NCI-H2227 treated with DMSO at 0.1 percent for 48 hours (cell line): Measurements from ENCODE around the gene FYB2.

Experiments used
- DNase-seq: peaks from one replicate; lab custom pipeline; 2025; lab: John Stamatoyannopoulos, UW

FYB2 gene

GRCh38 chr1:56819387-56819899 is at the start of gene FYB2:
TSS of gene FYB2 (minus strand) at chr1:56819404. CDS start at chr1:56819290, 114 bp downstream.
- no peak for DNase-seq

- no peak for DNase-seq
Measured at GRCh38 chr1:56868761-56869160, 49.6 kb upstream of the FYB2 start.

GRCh38 chr1:56867491-56867890 is 48.3 kb upstream of the FYB2 start:
- no peak for DNase-seq

GRCh38 chr1:56866656-56867055 is 47.5 kb upstream of the FYB2 start:
- no peak for DNase-seq

GRCh38 chr1:56864430-56864829 is 45.2 kb upstream of the FYB2 start:
- no peak for DNase-seq

GRCh38 chr1:56863265-56863992 is 44.2 kb upstream of the FYB2 start:
- DNase-seq = no peak

GRCh38 chr1:56859287-56859686 is 40.1 kb upstream of the FYB2 start:
- DNase-seq = no peak

- DNase-seq = no peak
Measured at GRCh38 chr1:56856186-56856585, 37.0 kb upstream of the FYB2 start.

- peak; percentile 41 for DNase-seq
Measured at GRCh38 chr1:56855190-56855589, 36.0 kb upstream of the FYB2 start.

- peak; percentile 41 for DNase-seq
Measured at GRCh38 chr1:56854521-56855099, 35.4 kb upstream of the FYB2 start, which contains the start of gene C8A. TSS of gene C8A (plus strand) at chr1:56854797. CDS start at chr1:56854902, 105 bp downstream.

- DNase-seq = no peak
Measured at GRCh38 chr1:56852476-56852875, 33.3 kb upstream of the FYB2 start.

GRCh38 chr1:56850922-56851321 is 31.7 kb upstream of the FYB2 start:
- DNase-seq = no peak

GRCh38 chr1:56850411-56850810 is 31.2 kb upstream of the FYB2 start:
- no peak for DNase-seq

- DNase-seq = no peak
Measured at GRCh38 chr1:56849750-56850149, 30.5 kb upstream of the FYB2 start.

GRCh38 chr1:56845343-56845742 is 26.1 kb upstream of the FYB2 start:
- no peak for DNase-seq

GRCh38 chr1:56844545-56845136 is 25.4 kb upstream of the FYB2 start:
- DNase-seq = peak; percentile 59

- no peak for DNase-seq
Measured at GRCh38 chr1:56843544-56843943, 24.3 kb upstream of the FYB2 start.

GRCh38 chr1:56838759-56839158 is 19.6 kb upstream of the FYB2 start:
- no peak for DNase-seq

- no peak for DNase-seq
Measured at GRCh38 chr1:56837244-56837939, 18.2 kb upstream of the FYB2 start.

- no peak for DNase-seq
Measured at GRCh38 chr1:56836359-56836758, 17.2 kb upstream of the FYB2 start.

GRCh38 chr1:56835657-56836056 is 16.5 kb upstream of the FYB2 start:
- no peak for DNase-seq

- DNase-seq = no peak
Measured at GRCh38 chr1:56834137-56834900, 15.1 kb upstream of the FYB2 start.
